Lung (tissue), 12 donors: ENCODE results near the gene BAIAP2. TPM values are rescaled to one million over a fixed set of nuclear protein-coding genes. Genes with fewer than 3 reads are reported as not detected.
A peak's percentile ranks its signal among the peaks of the same experiment; 100 is the strongest.

Experiments
- ATAC-seq: fragments of 200-7000 bp; cut with Tn5 transposase; one replicate; pipeline ENCODE4 v1.9.1; 2020; ENCODE audit warnings: moderate number of reproducible peaks; ENCODE audit not compliant: insufficient read depth, low FRiP score
- DNase-seq, 3 donors: peaks; one replicate each; pipeline ENCODE4 v3.0.0-alpha.2; 2013 to 2017
- H3K27ac ChIP-seq, 2 donors: one replicate each; pipeline ENCODE4 v1.5.1; 2013; ENCODE audit warnings: mild to moderate bottlenecking in 2 of 2, moderate library complexity in 2 of 2, control low read depth in 1 of 2, inconsistent platforms in 1 of 2, low read depth in 1 of 2, low read length in 1 of 2
- H3K27me3 ChIP-seq, 3 donors: one replicate each; pipeline ENCODE4 v1.5.1; 2013; ENCODE audit warnings: low read length in 2 of 3; ENCODE audit not compliant: control insufficient read depth in 3 of 3, insufficient read depth in 3 of 3
- H3K36me3 ChIP-seq, 4 donors: one replicate each; pipeline ENCODE4 v1.5.1; 2013; ENCODE audit warnings: low read length in 4 of 4, mild to moderate bottlenecking in 1 of 4, moderate library complexity in 1 of 4; ENCODE audit not compliant: control insufficient read depth in 4 of 4, insufficient read depth in 4 of 4
- H3K4me1 ChIP-seq, 5 donors: one replicate each; pipeline ENCODE4 v1.5.1; 2013; ENCODE audit warnings: low read length in 5 of 5, mild to moderate bottlenecking in 2 of 5, moderate library complexity in 1 of 5; ENCODE audit not compliant: control insufficient read depth in 5 of 5, insufficient read depth in 5 of 5
- H3K4me3 ChIP-seq: one replicate; pipeline ENCODE4 v1.5.1; 2013; ENCODE audit warnings: mild to moderate bottlenecking, control low read depth, moderate library complexity
- H3K9ac ChIP-seq, 2 donors: one replicate each; pipeline ENCODE4 v1.5.1; 2013; ENCODE audit warnings: low read length in 2 of 2, control low read depth in 1 of 2; ENCODE audit not compliant: insufficient read depth in 1 of 2
- H3K9me3 ChIP-seq, 4 donors: one replicate each; pipeline ENCODE4 v1.5.1; 2013; ENCODE audit warnings: low read length in 3 of 4, mild to moderate bottlenecking in 1 of 4, moderate library complexity in 1 of 4; ENCODE audit not compliant: control insufficient read depth in 4 of 4, insufficient read depth in 3 of 4
- CTCF ChIP-seq: IDR thresholded peaks from 2 replicates; pipeline ENCODE4 v1.5.1; 2012; ENCODE audit warnings: mild to moderate bottlenecking; ENCODE audit errors: control extremely low read depth, extremely low read depth
- WGBS, 2 donors: extraction: QIAGEN DNeasy Blood & Tissue Kit; methylation state at CpG; one replicate each; pipeline ENCODE4 v1.1.7; 2013; 5-methylcytosine and 5-hydroxymethylcytosine counted together
- polyA plus RNA-seq, 2 donors: library from polyadenylated mRNA; stranded (reverse); fragments of 200-250 nt; gene quantifications; one replicate each; pipeline ENCODE4 v1.2.1, GENCODE V29; 2013
- total RNA-seq, 2 donors: library from RNA; depleted of rRNA in 1 of 2; stranded (reverse); fragments of >200 nt in 1 of 2; gene quantifications; one replicate each; pipeline ENCODE4 v1.2.1, GENCODE V29; 2014 to 2021
- donor health status: control.
- donor health status: control.
- donor health status: Bipolar disorder and iron deficiency.
- donor health status: healthy.
- donor health status: DM: yes; HTN: yes; CAD: no.

BAIAP2 gene
- total and polyA plus RNA-seq, 4 donors, result 59.2 to 141 (median 77.7) TPM

GRCh38 chr17:81092518-81093095 is 57.7 kb downstream of the BAIAP2 start:
- H3K9ac ChIP-seq, result no peak overlapping the region
- no peak for DNase-seq
- peaks cover 0 to 25% (median 24%) of the 10 kb centered on the region in 5 donors for H3K4me1 ChIP-seq

GRCh38 chr17:81093619-81094508 is 58.9 kb downstream of the BAIAP2 start:
- peak overlapping the region in 1 of 2 donors; percentile 55 for H3K27ac ChIP-seq
- no peak overlapping the region for H3K4me3 ChIP-seq
- no peaks in the 10 kb centered on the region for H3K9me3 ChIP-seq
- no peak for ATAC-seq
- no peak overlapping the region for H3K9ac ChIP-seq
- WGBS, 2 donors, result 87 to 88% methylated on average over 21 of the region's 21 CpGs
- no peak for DNase-seq
- H3K36me3 ChIP-seq, result peaks cover 0 to 9% (median 0%) of the 10 kb centered on the region in 4 donors
- no peak for TF ChIP-seq CTCF
- H3K4me1 ChIP-seq, result peaks cover 0 to 27% (median 24%) of the 10 kb centered on the region in 5 donors
- no peaks in the 10 kb centered on the region for H3K27me3 ChIP-seq

More at GRCh38 chr17:81092518-81093095, 57.7 kb downstream of the BAIAP2 start:
- TF ChIP-seq CTCF, result no peak
- Histone ChIP-seq H3K36me3 (peaks cover 0 to 12% (median 0%) of the 10 kb centered on the region in 4 donors), H3K9me3 (no peaks in the 10 kb centered on the region), H3K4me3 (no peak overlapping the region), H3K27ac (peak overlapping the region in 1 of 2 donors; percentile 34), H3K27me3 (no peaks in the 10 kb centered on the region)
- 73 to 84% methylated on average over 19 to 24 of the region's 24 CpGs for WGBS, 2 donors
- no peak for ATAC-seq

- peak; percentile 77 to 82 (median 80) for DNase-seq
- Histone ChIP-seq H3K4me3 (no peak overlapping the region), H3K36me3 (peaks cover 0 to 9% (median 0%) of the 10 kb centered on the region in 4 donors), H3K27ac (peak overlapping the region in 1 of 2 donors; percentile 55), H3K9ac (no peak overlapping the region), H3K9me3 (no peaks in the 10 kb centered on the region), H3K4me1 (peaks cover 0 to 27% (median 24%) of the 10 kb centered on the region in 5 donors), H3K27me3 (no peaks in the 10 kb centered on the region)
- TF ChIP-seq CTCF, result no peak
- 64 to 68% methylated on average over 33 of the region's 33 CpGs for WGBS, 2 donors
- ATAC-seq, result peak; percentile 62
Measured at GRCh38 chr17:81094509-81095382, 59.8 kb downstream of the BAIAP2 start.
